T-helper 22 cell (primary cell): ENCODE results near the gene TIMELESS.
A peak's percentile ranks its signal among the peaks of the same experiment; 100 is the strongest.
"Not testable (repeated sequence)": the region's sequence is repeated elsewhere in the genome, so short reads cannot be mapped to it uniquely, and the experiment has no call there.

ENCODE experiments used
- DNase-seq: peaks from one replicate; pipeline ENCODE4 v3.0.0-alpha.2; 2020; ENCODE audit warnings: low read depth

Gene TIMELESS, protein sequence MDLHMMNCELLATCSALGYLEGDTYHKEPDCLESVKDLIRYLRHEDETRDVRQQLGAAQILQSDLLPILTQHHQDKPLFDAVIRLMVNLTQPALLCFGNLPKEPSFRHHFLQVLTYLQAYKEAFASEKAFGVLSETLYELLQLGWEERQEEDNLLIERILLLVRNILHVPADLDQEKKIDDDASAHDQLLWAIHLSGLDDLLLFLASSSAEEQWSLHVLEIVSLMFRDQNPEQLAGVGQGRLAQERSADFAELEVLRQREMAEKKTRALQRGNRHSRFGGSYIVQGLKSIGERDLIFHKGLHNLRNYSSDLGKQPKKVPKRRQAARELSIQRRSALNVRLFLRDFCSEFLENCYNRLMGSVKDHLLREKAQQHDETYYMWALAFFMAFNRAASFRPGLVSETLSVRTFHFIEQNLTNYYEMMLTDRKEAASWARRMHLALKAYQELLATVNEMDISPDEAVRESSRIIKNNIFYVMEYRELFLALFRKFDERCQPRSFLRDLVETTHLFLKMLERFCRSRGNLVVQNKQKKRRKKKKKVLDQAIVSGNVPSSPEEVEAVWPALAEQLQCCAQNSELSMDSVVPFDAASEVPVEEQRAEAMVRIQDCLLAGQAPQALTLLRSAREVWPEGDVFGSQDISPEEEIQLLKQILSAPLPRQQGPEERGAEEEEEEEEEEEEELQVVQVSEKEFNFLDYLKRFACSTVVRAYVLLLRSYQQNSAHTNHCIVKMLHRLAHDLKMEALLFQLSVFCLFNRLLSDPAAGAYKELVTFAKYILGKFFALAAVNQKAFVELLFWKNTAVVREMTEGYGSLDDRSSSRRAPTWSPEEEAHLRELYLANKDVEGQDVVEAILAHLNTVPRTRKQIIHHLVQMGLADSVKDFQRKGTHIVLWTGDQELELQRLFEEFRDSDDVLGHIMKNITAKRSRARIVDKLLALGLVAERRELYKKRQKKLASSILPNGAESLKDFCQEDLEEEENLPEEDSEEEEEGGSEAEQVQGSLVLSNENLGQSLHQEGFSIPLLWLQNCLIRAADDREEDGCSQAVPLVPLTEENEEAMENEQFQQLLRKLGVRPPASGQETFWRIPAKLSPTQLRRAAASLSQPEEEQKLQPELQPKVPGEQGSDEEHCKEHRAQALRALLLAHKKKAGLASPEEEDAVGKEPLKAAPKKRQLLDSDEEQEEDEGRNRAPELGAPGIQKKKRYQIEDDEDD

DNA sequence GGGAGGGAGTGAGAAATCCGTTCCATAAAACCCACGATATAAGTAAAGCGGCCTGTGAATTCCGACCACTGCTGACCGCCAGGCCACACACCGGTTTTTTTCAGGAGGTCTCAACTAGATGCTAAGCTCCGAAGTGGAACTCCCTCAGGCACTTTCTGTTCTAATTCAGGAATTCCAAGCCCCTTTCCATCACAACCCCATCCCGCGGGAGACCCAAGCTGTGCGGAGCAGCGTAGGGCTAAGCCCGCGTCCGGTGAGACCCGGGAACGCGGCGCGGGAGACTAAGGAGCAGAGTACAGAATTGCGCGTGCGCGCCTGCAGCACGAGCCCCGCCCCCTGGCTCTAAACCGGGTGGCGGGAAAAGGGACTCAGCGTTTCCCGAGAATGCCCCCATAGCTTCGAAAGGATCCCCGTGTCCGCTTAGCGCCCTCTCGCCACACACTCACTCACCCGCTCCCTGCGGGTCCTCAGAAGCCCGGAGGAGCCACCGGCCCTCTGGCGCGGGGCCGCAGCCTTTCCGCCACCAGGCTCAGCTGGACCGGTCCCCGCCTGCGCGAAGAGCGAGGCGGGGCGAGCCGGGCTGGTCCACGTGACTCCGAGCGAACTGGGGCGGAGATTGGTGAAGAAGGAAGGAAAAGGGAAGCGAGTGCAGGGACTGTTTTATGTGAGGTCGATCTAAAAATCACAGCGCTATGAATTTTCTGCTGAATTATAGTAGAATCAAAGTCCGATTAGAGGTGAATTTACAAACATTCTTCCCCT, at the start of gene TIMELESS:
Gene TIMELESS, minus strand, starts transcription at position 567 of the 762 bp plus-strand sequence. CDS start 15,256 bp downstream, outside the sequence.
- DNase-seq: peak; percentile 74

DNA sequence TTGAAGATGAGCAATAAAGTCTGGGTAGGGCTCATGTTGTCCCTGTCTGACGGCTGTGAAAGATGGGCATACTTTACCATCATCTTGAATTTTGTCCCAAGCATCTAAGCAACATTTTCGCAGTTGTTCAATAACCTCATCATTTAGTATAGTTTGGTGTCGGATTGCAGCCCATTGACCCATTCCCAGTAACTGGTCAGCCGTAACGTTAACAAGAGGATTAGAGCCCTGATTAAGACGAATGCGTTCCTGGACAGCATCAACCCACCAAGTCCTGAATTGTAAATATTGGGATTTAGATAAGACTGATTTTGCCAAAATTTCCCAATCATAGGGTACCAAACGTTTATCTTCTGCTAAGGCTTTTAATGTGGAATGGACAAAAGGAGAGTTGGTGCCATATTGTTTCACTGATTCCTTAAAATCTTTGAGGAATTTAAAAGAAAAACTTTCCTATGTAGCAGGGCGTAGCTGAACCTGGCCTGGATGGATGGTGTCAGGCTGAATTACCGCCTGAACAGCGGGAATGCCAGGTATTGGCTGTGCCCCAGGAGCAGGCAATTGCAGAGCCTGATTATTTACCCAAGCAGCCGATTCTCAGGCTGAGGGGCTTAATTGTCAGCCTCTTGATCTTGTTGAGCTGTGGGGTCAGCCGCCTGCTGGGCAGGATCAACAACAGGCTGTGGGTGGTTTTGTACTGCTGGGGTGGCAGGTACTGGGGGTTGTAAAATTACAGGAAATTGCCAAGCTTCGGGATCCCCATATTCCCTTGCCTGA, 49.1 kb upstream of the TIMELESS start:
- DNase-seq: not testable (repeated sequence)

DNA sequence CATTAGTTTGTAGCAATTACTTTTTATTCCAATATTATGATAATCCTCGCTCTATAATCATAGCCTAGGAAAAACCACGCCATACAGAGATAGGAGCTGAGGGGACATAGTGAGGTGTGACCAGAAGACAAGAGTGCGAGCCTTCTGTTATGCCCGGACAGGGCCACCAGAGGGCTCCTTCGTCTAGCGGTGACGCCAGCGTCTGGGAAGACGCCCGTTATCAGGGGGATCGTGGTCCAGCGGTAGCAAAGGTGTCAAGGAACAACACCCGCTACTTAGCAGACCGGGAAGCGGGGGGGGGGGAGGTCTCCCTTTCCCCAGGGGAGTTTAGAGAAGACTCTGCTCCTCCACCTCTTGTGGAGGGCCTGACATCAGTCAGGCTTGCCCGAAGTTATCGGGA, 47.5 kb upstream of the TIMELESS start:
- DNase-seq: not testable (repeated sequence)

DNA sequence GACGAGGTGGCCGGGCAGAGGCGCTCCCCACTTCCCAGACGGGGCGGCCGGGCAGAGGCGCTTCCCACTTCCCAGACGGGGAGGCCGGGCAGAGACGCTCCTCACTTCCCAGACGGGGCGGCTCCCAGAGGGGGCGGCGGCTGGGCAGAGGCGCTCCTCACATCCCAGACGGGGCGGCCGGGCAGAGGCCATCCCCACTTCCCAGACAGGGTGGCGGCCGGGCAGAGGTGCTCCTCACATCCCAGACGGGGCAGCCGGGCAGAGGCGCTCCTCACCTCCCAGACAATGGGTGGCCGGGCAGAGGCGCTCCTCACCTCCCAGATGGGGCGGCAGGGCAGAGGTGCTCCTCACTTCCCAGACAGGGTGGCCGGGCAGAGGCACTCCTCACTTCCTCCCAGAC, 45.3 kb upstream of the TIMELESS start:
- DNase-seq: not testable (repeated sequence)

DNA sequence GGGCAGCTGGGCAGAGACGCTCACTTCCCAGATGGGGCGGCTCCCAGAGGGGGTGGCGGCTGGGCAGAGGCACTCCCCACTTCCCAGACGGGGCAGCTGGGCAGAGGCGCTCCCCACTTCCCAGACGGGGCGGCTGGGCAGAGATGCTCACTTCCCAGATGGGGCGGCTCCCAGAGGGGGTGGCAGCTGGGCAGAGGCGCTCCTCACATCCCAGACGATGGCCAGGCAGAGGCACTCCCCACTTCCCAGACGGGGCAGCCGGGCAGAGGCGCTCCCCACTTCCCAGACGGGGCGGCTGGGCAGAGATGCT, 44.8 kb upstream of the TIMELESS start:
- DNase-seq: not testable (repeated sequence)

DNA sequence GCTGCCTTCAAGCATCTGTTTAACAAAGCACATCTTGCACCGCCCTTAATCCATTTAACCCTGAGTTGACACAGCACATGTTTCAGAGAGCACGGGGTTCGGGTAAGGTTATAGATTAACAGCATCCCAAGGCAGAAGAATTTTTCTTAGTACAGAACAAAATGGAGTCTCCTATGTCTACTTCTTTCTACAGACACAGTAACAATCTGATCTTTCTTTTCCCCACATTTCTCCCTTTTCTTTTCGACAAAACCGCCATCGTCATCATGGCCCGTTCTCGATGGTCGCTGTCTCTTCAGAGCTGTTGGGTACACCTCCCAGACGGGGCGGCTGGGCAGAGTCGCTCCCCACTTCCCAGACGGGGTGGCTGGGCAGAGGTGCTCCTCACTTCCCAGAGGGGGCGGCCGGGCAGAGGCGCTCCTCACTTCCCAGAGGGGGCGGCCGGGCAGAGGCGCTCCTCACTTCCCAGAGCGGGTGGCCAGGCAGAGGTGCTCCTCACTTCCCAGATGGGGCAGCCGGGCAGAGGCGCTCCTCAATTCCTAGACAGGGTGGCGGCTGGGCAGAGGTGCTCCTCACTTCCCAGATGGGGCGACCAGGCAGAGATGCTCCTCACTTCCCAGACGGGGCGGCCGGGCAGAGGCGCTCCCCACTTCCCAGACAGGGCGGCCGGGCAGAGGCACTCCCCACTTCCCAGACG, 44.3 kb upstream of the TIMELESS start:
- DNase-seq: not testable (repeated sequence)

DNA sequence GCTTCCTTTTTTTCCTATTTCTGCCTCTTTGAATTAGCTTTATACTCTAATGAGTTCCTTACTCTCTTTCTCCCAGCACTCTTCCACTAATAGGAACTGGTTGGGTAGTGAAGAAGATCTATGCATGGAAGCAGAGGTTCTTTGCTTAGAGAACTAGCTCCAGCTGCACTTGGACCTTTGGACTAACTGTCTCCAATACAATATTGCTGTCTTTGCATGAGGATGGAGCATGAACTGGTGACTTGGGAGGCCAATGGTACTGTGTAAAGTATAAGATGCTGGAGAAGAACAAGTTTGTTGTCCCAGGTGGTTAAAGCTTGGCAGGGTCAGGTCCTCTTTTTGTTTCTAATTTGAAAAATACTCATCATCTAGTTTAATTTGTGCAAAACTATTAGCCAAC, 41.1 kb upstream of the TIMELESS start:
- DNase-seq: no peak

DNA sequence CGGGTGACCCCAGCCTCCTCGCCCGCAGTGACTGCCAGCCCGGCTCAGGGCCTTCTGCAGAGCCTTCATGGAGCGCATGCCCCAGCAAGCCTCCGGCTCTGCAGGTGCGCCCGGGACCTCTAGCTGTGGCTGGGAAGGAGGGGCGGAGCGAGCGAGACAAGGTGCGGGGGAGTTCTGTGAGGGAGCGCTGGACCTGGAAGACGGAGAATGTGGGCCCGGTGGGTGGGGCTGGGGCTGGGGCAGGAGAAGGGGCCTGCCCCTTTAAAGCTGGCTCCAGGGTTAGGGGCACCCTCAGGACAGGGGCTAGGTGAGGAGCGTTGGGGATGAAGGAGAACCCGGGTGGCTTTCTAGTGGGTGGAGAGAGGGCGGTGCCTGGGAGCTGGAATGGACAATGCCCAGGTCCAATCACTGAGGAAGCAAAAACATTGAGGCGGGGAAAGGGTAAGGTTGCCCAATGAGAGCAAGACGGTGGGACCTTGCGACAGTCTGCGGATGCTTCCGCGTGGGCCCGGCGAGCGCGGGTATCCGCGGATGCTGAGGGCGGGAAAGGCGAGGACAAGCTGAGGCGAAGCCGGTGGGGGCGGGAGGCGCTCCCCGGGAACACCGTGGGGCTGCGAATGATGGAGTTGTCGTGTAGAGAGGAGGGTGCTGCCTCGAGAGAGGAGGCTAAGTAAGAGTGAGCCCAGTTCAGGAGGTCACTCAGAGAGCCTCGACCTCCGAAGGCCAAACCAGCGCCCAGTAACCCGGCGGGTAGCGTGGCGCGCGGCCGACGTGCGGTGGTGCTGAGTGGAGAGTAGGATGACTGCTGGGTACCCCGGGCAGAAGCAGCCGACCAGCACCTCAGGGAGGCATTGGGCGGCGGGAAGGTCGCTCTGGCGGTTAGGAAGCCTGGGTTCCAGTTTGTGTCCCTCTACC, 39.1 kb upstream of the TIMELESS start, which contains the start of gene GLS2:
Gene GLS2, minus strand, starts transcription at position 121 of the 915 bp plus-strand sequence. Its CDS starts 43 bp downstream, at position 78.
- DNase-seq: peak; percentile 56

DNA sequence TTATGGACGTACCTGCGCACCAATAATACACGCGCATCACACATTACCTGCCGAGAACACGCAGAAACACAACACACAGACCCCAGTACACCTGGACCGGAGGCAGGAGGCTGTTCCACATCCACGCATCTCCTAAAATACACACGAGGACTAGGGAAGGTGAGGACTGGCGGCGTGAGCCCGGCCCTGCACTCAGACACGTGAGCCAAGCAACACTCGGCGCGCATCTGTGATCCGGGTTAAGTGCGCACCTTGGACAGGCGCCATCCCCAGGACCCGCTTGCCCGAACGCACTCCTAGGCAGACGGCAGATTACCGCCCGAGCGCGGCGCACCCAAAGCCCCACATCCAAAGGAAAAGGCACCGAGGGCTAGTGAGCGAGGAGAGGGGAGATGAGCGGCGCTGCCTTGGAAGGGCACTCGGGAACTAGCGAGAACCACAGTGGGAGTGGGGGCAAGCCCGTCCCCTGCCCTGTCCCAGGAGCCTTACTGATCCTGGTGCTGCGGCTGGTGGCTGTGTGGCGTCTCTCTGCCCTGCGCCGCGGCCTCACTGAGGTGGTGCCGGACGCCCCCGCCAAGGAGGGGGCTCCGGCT, 38.3 kb upstream of the TIMELESS start:
- no peak for DNase-seq

DNA sequence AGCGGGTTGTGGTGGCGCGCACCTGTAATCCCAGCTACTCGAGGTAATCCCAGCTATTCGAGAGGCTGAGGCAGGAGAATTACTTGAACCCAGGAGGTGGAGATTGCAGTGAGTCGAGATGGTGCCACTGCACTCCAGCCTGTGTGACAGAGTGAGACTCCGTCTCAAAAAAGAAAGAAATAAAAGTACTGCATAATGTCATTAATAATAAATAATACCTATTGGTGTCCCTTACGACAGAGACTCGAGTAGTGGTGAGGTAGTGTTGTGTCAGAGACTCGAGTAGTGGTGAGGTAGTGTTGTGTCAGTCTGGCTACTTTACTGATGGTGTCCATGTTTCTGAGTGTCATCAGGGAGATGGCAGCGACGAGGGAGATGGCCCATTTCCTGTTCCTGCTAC, 37.5 kb upstream of the TIMELESS start:
- no peak for DNase-seq

DNA sequence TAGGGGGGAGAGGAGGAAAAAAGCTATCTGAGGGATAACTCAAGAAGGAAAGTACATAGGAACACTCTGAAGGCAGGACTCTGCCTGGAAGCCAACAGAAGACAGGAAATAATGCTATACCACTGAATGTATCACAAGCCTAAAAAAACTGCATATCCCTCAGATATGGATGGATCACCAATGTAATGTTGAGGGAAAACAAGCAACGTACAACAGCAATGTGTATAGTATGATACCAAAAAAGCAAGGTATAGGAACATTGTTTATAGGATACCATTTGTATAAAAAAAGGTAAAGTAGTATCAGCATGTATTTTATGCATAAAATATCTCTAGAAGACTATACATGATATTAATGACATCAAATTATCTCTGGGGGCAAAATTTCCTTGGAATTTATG, 35.3 kb upstream of the TIMELESS start:
- no peak for DNase-seq

DNA sequence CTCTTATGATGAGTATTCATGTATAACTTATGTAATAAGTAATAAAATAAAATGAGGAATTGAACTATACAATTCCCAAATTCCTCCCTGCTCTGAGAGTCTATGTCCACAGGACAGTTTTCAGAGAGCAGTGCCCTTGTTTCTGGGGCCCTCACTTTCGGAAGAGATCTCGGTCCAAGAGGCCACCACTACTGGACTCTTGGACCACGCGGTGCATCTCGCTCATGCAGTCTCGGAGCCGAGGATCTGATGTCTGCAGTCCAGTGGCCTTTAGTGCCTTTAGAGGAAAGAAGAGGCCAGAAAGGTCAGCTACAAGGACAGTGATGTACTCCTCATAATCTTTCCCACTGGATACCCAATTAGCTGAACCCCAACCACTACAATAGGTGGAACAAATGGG, 30.4 kb upstream of the TIMELESS start:
- DNase-seq: no peak

DNA sequence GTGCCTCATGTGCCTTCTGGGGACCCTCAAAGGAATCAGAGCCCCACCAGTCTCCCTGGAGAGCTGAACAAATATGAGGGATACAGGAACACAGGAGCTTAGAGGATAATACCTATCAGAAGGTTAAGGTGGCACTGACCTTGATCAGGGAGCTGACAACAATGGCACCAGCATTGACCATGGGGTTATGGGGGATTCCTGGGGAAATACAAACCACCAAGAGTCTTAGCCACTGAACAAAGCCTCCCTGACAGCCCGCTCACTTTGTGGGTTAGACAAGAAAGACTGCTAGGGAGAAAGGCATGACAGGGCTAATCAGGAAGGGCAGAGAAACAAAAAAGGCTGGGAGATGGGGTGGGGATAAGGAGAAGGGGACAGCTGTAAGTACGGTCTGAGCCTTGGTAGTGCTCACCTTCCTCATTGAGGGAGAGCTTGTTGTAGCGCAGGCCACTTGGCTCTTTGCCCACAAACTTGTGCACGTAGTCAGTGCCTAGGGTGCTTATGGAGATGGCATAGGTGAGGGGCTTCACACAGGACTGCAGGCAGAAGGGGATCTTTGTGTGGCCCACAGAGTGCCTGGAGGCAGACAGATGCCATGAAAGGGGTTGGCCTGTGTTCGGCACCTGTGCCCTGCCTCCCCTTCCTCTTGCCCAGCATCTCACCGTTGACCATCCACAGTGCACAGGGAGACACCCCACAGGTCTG, 28.4 kb upstream of the TIMELESS start:
- DNase-seq: no peak

DNA sequence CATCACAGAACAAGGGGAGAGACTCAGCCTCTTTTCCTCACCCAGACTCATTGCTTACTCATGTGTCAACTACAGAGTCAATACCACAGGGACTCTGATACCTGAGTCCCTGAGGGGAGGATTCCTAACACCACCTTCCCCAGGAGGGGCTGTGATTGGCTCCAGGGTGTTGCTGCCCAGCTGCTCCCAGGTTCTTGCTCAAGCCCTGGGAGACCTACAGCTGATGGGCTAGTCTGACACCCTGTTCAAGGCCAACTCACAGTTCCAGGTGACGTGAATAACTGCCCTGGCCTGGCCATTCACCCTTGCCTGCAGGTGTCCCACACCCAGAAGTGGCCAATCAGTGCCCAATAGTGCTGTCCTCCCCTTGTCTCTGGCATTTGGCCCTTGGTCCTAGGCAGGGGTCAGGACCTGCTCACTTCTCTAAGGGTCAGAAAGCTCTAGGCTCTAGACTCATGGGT, 27.8 kb upstream of the TIMELESS start:
- no peak for DNase-seq

DNA sequence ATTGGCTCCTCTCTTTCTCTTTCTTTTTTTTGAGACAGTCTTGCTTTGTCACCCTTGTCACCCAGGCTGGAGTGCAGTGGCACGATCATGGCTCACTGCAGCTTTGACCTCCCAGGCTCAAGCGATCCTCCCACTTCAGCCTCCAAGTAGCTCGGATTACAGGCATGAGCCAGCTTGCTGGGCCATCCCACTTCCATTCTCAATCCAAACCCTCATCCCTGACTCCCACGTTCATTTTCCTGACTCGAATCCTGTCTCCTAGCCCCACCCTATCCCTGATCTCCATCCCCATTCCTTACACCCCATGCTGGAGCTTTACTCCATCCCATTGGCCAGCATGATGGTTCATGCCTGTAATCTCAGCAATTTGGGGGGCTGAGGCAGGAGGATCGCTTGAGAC, 26.9 kb upstream of the TIMELESS start:
- no peak for DNase-seq

DNA sequence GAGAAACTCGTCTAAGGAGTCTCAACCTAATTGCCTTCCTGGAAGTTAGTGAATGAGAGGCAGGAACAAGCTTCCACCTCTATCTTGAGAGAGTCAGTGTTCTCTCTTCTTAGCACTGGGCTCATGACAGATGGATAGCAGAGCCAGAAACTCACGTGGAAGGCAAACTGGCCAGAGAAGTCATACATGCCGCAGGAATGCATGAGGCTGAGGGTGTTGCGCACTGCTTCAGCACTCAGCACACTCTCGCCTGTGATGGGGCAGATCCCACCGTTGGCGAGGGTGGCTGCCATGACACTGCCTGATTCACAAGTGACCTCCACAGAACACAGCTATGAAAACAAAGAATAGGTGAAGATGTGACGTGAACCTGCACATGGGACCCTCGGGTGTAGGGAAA, 25.2 kb upstream of the TIMELESS start:
- no peak for DNase-seq

DNA sequence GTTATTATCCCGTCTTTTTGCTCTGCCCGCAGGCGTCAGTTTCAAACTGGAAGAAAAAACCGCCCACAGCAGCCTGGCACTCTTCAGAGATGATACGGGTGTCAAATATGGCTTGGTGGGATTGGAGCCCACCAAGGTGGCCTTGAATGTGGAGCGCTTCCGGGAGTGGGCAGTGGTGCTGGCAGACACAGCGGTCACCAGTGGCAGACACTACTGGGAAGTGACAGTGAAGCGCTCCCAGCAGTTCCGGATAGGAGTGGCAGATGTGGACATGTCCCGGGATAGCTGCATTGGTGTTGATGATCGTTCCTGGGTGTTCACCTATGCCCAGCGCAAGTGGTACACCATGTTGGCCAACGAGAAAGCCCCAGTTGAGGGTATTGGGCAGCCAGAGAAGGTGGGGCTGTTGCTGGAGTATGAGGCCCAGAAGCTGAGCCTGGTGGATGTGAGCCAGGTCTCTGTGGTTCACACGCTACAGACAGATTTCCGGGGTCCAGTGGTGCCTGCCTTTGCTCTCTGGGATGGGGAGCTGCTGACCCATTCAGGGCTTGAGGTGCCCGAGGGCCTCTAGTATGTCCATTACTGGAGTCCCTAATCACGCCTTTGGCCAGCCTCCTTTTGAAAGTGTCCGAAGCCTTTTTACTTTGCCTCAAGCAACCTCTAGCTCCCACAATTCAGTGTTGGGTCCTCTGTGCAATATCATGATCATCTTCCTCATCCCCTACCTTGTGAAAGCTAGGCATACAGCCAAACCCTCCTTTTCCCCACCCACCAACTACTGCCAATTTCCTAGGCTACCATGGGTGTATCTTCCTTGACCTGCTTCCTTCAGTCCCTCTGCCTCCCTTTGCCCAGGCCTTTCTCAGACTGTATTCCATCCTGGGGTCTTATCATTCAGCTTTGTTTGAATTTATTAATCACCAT, 20.0 kb upstream of the TIMELESS start:
- no peak for DNase-seq
